ENCODE measurements around the gene LPIN2.

GRCh38 chr18:3012136-3013023 is 564 bp downstream of the LPIN2 start:
- TF ChIP-seq CTCF (IDR thresholded peaks at IDR 0.05) (no peak), POLR2A (IDR thresholded peaks at IDR 0.05) (no peak), EP300 (IDR thresholded peaks at IDR 0.05) (no peak)

Measured in gastroesophageal sphincter (tissue), 3 donors.